ENCODE results near the gene GPR35.

The GPR35 gene

DNA sequence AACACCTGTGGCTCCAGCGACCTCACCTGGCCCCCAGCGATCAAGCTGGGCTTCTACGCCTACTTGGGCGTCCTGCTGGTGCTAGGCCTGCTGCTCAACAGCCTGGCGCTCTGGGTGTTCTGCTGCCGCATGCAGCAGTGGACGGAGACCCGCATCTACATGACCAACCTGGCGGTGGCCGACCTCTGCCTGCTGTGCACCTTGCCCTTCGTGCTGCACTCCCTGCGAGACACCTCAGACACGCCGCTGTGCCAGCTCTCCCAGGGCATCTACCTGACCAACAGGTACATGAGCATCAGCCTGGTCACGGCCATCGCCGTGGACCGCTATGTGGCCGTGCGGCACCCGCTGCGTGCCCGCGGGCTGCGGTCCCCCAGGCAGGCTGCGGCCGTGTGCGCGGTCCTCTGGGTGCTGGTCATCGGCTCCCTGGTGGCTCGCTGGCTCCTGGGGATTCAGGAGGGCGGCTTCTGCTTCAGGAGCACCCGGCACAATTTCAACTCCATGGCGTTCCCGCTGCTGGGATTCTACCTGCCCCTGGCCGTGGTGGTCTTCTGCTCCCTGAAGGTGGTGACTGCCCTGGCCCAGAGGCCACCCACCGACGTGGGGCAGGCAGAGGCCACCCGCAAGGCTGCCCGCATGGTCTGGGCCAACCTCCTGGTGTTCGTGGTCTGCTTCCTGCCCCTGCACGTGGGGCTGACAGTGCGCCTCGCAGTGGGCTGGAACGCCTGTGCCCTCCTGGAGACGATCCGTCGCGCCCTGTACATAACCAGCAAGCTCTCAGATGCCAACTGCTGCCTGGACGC, 4.9 kb downstream of the GPR35 start:
- no peak overlapping the region for H3K14ac ChIP-seq (ENCODE audit: low read length in 2 of 2)
- peaks cover 6% of the 10 kb centered on the region for H3K4me1 ChIP-seq (ENCODE audit: control insufficient read depth, insufficient read depth, low read depth, low read length)
- no peak overlapping the region for H3K18ac ChIP-seq (ENCODE audit: low read depth in 1 of 2, low read length in 2 of 2)
- H2BK12ac ChIP-seq (ENCODE audit: low read length in 2 of 2) = no peak overlapping the region
- H4K91ac ChIP-seq (ENCODE audit: low read length) = no peak overlapping the region
- no peaks in the 10 kb centered on the region for H3K79me1 ChIP-seq (replicated peaks; ENCODE audit: low read length, poor library complexity, severe bottlenecking)
- H3K4ac ChIP-seq (ENCODE audit: low read depth in 1 of 2, low read length in 2 of 2) = no peak overlapping the region
- H2BK5ac ChIP-seq (ENCODE audit: low read depth, low read length, poor library complexity, severe bottlenecking) = no peak overlapping the region
- peaks cover 17% of the 10 kb centered on the region for H3K9me3 ChIP-seq (ENCODE audit: control insufficient read depth, low read length)
- no peak overlapping the region for H3K4me3 ChIP-seq (ENCODE audit: insufficient read depth in 1 of 2, low read depth in 1 of 2, low read length in 2 of 2)
- no peak overlapping the region for H2AFZ ChIP-seq (ENCODE audit: low read depth, low read length)
- H3K36me3 ChIP-seq (ENCODE audit: control insufficient read depth in 1 of 2, insufficient read depth in 2 of 2, low read depth in 1 of 2, low read length in 2 of 2) = peaks cover 0 to 12% of the 10 kb centered on the region in 2 experiments
- no peak overlapping the region for H2BK15ac ChIP-seq (ENCODE audit: low read depth, poor library complexity, severe bottlenecking)
- H2BK120ac ChIP-seq (ENCODE audit: low read depth, low read length) = no peak overlapping the region
- WGBS = 93% methylated on average over 50 of the region's 50 CpGs
- no peak overlapping the region for H4K8ac ChIP-seq (ENCODE audit: low read length)
- H3K27me3 ChIP-seq (ENCODE audit: control insufficient read depth in 1 of 2, insufficient read depth in 1 of 2, low read length in 2 of 2) = peaks cover 0 to 28% of the 10 kb centered on the region in 2 experiments
- DNase-seq = no peak
- no peak overlapping the region for H2AK5ac ChIP-seq (ENCODE audit: low read length, severe bottlenecking)
- no peak overlapping the region for H3K4me2 ChIP-seq (ENCODE audit: low read length, poor library complexity, severe bottlenecking)
- H3K23ac ChIP-seq (ENCODE audit: low read length in 2 of 2) = no peak overlapping the region
- no peak overlapping the region for H3K9ac ChIP-seq (ENCODE audit: low read length)
- H3K27ac ChIP-seq (ENCODE audit: low read length, poor library complexity, severe bottlenecking) = no peak overlapping the region

DNA sequence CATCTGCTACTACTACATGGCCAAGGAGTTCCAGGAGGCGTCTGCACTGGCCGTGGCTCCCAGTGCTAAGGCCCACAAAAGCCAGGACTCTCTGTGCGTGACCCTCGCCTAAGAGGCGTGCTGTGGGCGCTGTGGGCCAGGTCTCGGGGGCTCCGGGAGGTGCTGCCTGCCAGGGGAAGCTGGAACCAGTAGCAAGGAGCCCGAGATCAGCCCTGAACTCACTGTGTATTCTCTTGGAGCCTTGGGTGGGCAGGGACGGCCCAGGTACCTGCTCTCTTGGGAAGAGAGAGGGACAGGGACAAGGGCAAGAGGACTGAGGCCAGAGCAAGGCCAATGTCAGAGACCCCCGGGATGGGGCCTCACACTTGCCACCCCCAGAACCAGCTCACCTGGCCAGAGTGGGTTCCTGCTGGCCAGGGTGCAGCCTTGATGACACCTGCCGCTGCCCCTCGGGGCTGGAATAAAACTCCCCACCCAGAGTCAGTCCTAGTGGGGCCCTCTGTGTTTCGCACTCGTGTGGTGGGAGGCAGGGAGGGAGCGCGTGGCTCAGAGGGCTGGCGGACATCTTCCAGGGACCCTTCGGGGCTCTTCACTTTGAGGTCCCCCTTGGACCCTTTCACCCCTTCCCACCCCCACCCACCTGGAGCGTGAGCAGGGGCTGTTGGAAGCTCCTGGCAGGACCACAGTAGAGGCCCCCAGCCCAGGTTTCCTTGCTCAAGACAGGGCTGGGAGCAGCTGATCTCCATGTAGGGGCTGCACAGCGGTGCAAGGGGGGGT, 5.7 kb downstream of the GPR35 start:
- peaks cover 2% of the 10 kb centered on the region for H3K4me1 ChIP-seq (ENCODE audit: control insufficient read depth, insufficient read depth, low read depth, low read length)
- H2AFZ ChIP-seq (ENCODE audit: low read depth, low read length) = no peak overlapping the region
- 85% methylated on average over 21 of the region's 21 CpGs for WGBS
- H3K9me3 ChIP-seq (ENCODE audit: control insufficient read depth, low read length) = peaks cover 17% of the 10 kb centered on the region
- H4K8ac ChIP-seq (ENCODE audit: low read length) = no peak overlapping the region
- H3K79me1 ChIP-seq (replicated peaks; ENCODE audit: low read length, poor library complexity, severe bottlenecking) = no peaks in the 10 kb centered on the region
- no peak overlapping the region for H4K91ac ChIP-seq (ENCODE audit: low read length)
- peaks cover 0 to 12% of the 10 kb centered on the region in 2 experiments for H3K36me3 ChIP-seq (ENCODE audit: control insufficient read depth in 1 of 2, insufficient read depth in 2 of 2, low read depth in 1 of 2, low read length in 2 of 2)
- no peak overlapping the region for H2BK120ac ChIP-seq (ENCODE audit: low read depth, low read length)
- no peak overlapping the region for H2BK5ac ChIP-seq (ENCODE audit: low read depth, low read length, poor library complexity, severe bottlenecking)
- H2AK5ac ChIP-seq (ENCODE audit: low read length, severe bottlenecking) = no peak overlapping the region
- no peak overlapping the region for H2BK12ac ChIP-seq (ENCODE audit: low read length in 2 of 2)
- H3K4me2 ChIP-seq (ENCODE audit: low read length, poor library complexity, severe bottlenecking) = no peak overlapping the region
- peaks cover 0 to 28% of the 10 kb centered on the region in 2 experiments for H3K27me3 ChIP-seq (ENCODE audit: control insufficient read depth in 1 of 2, insufficient read depth in 1 of 2, low read length in 2 of 2)
- H3K9ac ChIP-seq (ENCODE audit: low read length) = no peak overlapping the region
- H3K18ac ChIP-seq (ENCODE audit: low read depth in 1 of 2, low read length in 2 of 2) = no peak overlapping the region
- no peak overlapping the region for H3K14ac ChIP-seq (ENCODE audit: low read length in 2 of 2)
- H3K4me3 ChIP-seq (ENCODE audit: insufficient read depth in 1 of 2, low read depth in 1 of 2, low read length in 2 of 2) = no peak overlapping the region
- no peak overlapping the region for H3K23ac ChIP-seq (ENCODE audit: low read length in 2 of 2)
- no peak overlapping the region for H3K27ac ChIP-seq (ENCODE audit: low read length, poor library complexity, severe bottlenecking)
- no peak for DNase-seq
- no peak overlapping the region for H2BK15ac ChIP-seq (ENCODE audit: low read depth, poor library complexity, severe bottlenecking)
- no peak overlapping the region for H3K4ac ChIP-seq (ENCODE audit: low read depth in 1 of 2, low read length in 2 of 2)

DNA sequence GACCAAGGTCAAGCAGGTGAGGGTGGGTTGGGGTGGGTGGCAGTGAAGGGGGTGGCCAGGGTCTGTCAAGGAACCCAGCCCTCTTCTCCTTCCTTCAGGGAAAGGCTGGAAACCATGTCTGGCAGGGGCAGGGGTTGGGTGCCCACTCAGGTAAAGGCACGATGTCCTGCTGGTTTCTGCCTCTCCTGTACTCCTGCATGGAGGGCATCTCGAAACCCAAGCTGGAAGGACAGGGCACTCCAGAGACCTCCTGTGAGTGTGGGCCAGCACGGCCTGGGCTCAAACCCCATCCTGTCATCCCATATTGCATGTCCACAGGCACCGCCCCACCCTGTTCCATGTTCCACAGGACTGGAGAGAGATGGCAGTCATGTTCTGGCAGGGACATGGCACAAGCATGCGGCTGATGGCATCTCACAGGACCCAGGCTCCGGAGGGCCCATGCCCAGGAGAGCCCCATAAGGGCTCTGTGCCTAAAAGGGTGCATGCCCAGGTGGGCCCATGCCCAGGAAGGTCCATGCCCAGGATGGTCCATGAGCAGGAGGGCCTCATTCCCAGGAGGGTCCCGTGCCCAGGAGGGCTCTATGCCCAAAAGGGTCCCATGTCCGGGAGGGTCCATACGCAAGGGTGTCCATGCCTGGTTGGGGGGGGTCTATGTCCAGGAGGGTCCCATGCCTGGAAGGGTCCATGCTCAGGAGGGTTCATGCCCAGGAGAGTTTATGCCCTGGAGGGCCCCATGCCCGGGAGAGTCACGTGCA, 6.4 kb downstream of the GPR35 start:
- Histone ChIP-seq H3K4me3 (ENCODE audit: insufficient read depth in 1 of 2, low read depth in 1 of 2, low read length in 2 of 2) (no peak overlapping the region), H4K91ac (ENCODE audit: low read length) (no peak overlapping the region), H3K9me3 (ENCODE audit: control insufficient read depth, low read length) (peaks cover 17% of the 10 kb centered on the region), H3K4me1 (ENCODE audit: control insufficient read depth, insufficient read depth, low read depth, low read length) (peaks cover 2% of the 10 kb centered on the region), H2BK15ac (ENCODE audit: low read depth, poor library complexity, severe bottlenecking) (no peak overlapping the region), H2AFZ (ENCODE audit: low read depth, low read length) (no peak overlapping the region), H3K18ac (ENCODE audit: low read depth in 1 of 2, low read length in 2 of 2) (no peak overlapping the region), H4K8ac (ENCODE audit: low read length) (no peak overlapping the region), H3K9ac (ENCODE audit: low read length) (no peak overlapping the region), H3K36me3 (ENCODE audit: control insufficient read depth in 1 of 2, insufficient read depth in 2 of 2, low read depth in 1 of 2, low read length in 2 of 2) (peaks cover 0 to 12% of the 10 kb centered on the region in 2 experiments), H2BK120ac (ENCODE audit: low read depth, low read length) (no peak overlapping the region), H3K27ac (ENCODE audit: low read length, poor library complexity, severe bottlenecking) (no peak overlapping the region), H2AK5ac (ENCODE audit: low read length, severe bottlenecking) (no peak overlapping the region), H2BK12ac (ENCODE audit: low read length in 2 of 2) (no peak overlapping the region), H3K27me3 (ENCODE audit: control insufficient read depth in 1 of 2, insufficient read depth in 1 of 2, low read length in 2 of 2) (peaks cover 0 to 33% of the 10 kb centered on the region in 2 experiments), H3K14ac (ENCODE audit: low read length in 2 of 2) (no peak overlapping the region), H3K79me1 (replicated peaks; ENCODE audit: low read length, poor library complexity, severe bottlenecking) (no peaks in the 10 kb centered on the region), H3K4me2 (ENCODE audit: low read length, poor library complexity, severe bottlenecking) (no peak overlapping the region), H3K23ac (ENCODE audit: low read length in 2 of 2) (no peak overlapping the region), H3K4ac (ENCODE audit: low read depth in 1 of 2, low read length in 2 of 2) (no peak overlapping the region), H2BK5ac (ENCODE audit: low read depth, low read length, poor library complexity, severe bottlenecking) (no peak overlapping the region)
- DNase-seq = no peak
- 84% methylated on average over 11 of the region's 11 CpGs for WGBS

- Histone ChIP-seq H2AFZ (ENCODE audit: low read depth, low read length) (no peak overlapping the region), H4K91ac (ENCODE audit: low read length) (no peak overlapping the region), H3K4me2 (ENCODE audit: low read length, poor library complexity, severe bottlenecking) (no peak overlapping the region), H3K23ac (ENCODE audit: low read length in 2 of 2) (no peak overlapping the region), H3K9ac (ENCODE audit: low read length) (no peak overlapping the region), H3K27me3 (ENCODE audit: control insufficient read depth in 1 of 2, insufficient read depth in 1 of 2, low read length in 2 of 2) (peaks cover 0 to 36% of the 10 kb centered on the region in 2 experiments), H3K27ac (ENCODE audit: low read length, poor library complexity, severe bottlenecking) (no peak overlapping the region), H2BK120ac (ENCODE audit: low read depth, low read length) (no peak overlapping the region), H3K36me3 (ENCODE audit: control insufficient read depth in 1 of 2, insufficient read depth in 2 of 2, low read depth in 1 of 2, low read length in 2 of 2) (peaks cover 0 to 12% of the 10 kb centered on the region in 2 experiments), H3K9me3 (ENCODE audit: control insufficient read depth, low read length) (peaks cover 17% of the 10 kb centered on the region), H3K4me3 (ENCODE audit: insufficient read depth in 1 of 2, low read depth in 1 of 2, low read length in 2 of 2) (no peak overlapping the region), H3K14ac (ENCODE audit: low read length in 2 of 2) (no peak overlapping the region), H2BK15ac (ENCODE audit: low read depth, poor library complexity, severe bottlenecking) (no peak overlapping the region), H2BK5ac (ENCODE audit: low read depth, low read length, poor library complexity, severe bottlenecking) (no peak overlapping the region), H4K8ac (ENCODE audit: low read length) (no peak overlapping the region), H3K79me1 (replicated peaks; ENCODE audit: low read length, poor library complexity, severe bottlenecking) (no peaks in the 10 kb centered on the region), H3K18ac (ENCODE audit: low read depth in 1 of 2, low read length in 2 of 2) (no peak overlapping the region), H2BK12ac (ENCODE audit: low read length in 2 of 2) (no peak overlapping the region), H3K4ac (ENCODE audit: low read depth in 1 of 2, low read length in 2 of 2) (no peak overlapping the region), H3K4me1 (ENCODE audit: control insufficient read depth, insufficient read depth, low read depth, low read length) (peaks cover 2% of the 10 kb centered on the region), H2AK5ac (ENCODE audit: low read length, severe bottlenecking) (no peak overlapping the region)
- 89% methylated on average over 1 of the region's 1 CpG for WGBS
- no peak for DNase-seq
These were observed 7.0 kb downstream of the GPR35 start for GRCh38 chr2:240632306-240632721.
